Measurements from ENCODE around the gene HIRA.

GRCh38 chr22:19376247-19376646 is 55.3 kb downstream of the HIRA start:
- TF ChIP-seq POLR2A (IDR thresholded peaks at IDR 0.05): no peak
- no peak for TF ChIP-seq CTCF (IDR thresholded peaks at IDR 0.05)
- no peak for TF ChIP-seq POLR2AphosphoS5 (IDR thresholded peaks at IDR 0.05)
